ENCODE results near the gene METTL9.

GRCh38 chr16:21646091-21646490 lies 46.7 kb downstream of the METTL9 start:
- no peak for TF ChIP-seq CTCF (conservative IDR thresholded peaks at IDR 0.05 in 1 of 2, IDR thresholded peaks at IDR 0.05 in 1 of 2; ENCODE audit: extremely low read depth in 1 of 2, insufficient read depth in 1 of 2, low read depth in 1 of 2, low read length in 2 of 2)
- no peak for TF ChIP-seq EZH2 (IDR thresholded peaks at IDR 0.05; ENCODE audit: borderline replicate concordance, low read length)

Measured in mammary epithelial cell (primary cell).